Breast epithelium (tissue), 3 donors: ENCODE data around the gene LCT.

Experiments
- POLR2AphosphoS5 ChIP-seq, 3 donors: sonication (generic); formaldehyde crosslinking; IDR thresholded peaks; one replicate each; pipeline ENCODE4 v1.6.1; 2017; ENCODE audit warnings: antibody characterized with exemption in 3 of 3
- TF ChIP-seq, protein P1 (sequence below), 3 donors: fragments of 450-650 bp; IDR thresholded peaks; one replicate each; pipeline ENCODE4 v1.5.1; 2016 to 2017; ENCODE audit warnings: antibody characterized with exemption in 3 of 3, mild to moderate bottlenecking in 3 of 3, moderate library complexity in 3 of 3

DNA sequence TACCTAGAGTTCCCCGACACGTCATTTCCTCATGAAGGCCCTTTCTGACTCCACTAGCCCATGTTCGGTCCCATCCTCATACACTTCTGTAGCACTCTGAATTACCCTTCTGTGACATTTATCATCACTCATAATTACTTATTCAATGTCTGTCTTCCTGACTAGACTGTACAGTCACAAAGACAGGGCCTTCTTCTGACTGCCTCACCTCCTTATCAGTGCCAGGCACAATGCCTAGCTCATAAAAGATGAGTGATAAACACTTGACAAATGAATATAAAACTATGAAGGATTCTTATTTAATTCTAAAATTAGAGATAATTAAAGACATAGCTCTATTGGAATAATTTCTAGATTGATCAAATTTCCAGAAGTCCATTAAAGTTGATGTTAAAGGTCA, 96.8 kb downstream of the LCT start:
- TF ChIP-seq, protein P1, sequence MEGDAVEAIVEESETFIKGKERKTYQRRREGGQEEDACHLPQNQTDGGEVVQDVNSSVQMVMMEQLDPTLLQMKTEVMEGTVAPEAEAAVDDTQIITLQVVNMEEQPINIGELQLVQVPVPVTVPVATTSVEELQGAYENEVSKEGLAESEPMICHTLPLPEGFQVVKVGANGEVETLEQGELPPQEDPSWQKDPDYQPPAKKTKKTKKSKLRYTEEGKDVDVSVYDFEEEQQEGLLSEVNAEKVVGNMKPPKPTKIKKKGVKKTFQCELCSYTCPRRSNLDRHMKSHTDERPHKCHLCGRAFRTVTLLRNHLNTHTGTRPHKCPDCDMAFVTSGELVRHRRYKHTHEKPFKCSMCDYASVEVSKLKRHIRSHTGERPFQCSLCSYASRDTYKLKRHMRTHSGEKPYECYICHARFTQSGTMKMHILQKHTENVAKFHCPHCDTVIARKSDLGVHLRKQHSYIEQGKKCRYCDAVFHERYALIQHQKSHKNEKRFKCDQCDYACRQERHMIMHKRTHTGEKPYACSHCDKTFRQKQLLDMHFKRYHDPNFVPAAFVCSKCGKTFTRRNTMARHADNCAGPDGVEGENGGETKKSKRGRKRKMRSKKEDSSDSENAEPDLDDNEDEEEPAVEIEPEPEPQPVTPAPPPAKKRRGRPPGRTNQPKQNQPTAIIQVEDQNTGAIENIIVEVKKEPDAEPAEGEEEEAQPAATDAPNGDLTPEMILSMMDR (IDR thresholded peaks at IDR 0.05): no peak
- no peak for TF ChIP-seq POLR2AphosphoS5 (IDR thresholded peaks at IDR 0.05)
